SK-N-MC (cell line): Measurements from ENCODE around the gene ZHX3.

Experiments
- EZH2 ChIP-seq: fragments of 200-600 bp; sonication (generic); IDR thresholded peaks from one replicate; pipeline ENCODE4 v1.6.1; 2017; ENCODE audit warnings: antibody characterized with exemption
- FOXP2 ChIP-seq: optimal IDR thresholded peaks from 2 replicates; pipeline ENCODE3; 2011; ENCODE audit warnings: mild to moderate bottlenecking, moderate library complexity; ENCODE audit not compliant: insufficient read depth; ENCODE audit errors: extremely low read length, control extremely low read depth
- POLR2AphosphoS5 ChIP-seq: IDR thresholded peaks from 2 replicates; pipeline ENCODE4 v1.6.1; 2012; ENCODE audit warnings: mild to moderate bottlenecking, low read depth, low read length, borderline replicate concordance

GRCh38 chr20:41203660-41204059 lies 113.9 kb downstream of the ZHX3 start:
- TF ChIP-seq EZH2 (no peak), FOXP2 (no peak), POLR2AphosphoS5 (no peak)
